ENCODE measurements around the gene MRRF.

DNA sequence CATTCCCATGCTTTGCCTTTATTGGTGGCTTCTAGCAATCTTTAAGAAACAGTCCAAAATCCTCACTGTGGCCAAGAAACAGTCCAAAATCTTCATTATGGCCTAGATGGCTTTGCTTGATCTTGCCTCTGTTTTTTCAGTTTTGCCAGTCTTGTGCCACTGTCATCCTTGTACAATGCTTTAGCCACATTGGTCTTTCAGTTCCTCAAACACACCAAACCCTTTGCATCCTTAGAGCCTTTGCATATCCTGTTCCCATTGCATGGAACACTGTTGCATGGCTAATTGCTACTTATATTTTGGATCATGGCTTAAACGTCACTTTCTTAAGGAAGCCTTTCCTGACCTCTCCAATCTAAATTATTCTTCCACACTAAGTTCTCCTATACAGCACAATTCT, 22.1 kb downstream of the MRRF start:
- TF ChIP-seq POLR2A (IDR thresholded peaks at IDR 0.05; ENCODE audit: low read depth, low read length) (no peak), TAF1 (IDR thresholded peaks at IDR 0.05; ENCODE audit: borderline replicate concordance, low read depth, low read length) (no peak)

Measured in GM12892 (cell line).